DOHH2 (cell line): ENCODE measurements around the gene SLC35F2.
A peak's percentile ranks its signal among the peaks of the same experiment; 100 is the strongest.

Experiments
- H3F3A ChIP-seq: fragments of 200-600 bp; sonication (generic), shearing (Covaris generic); 2 replicates; pipeline ENCODE4 v1.6.0; 2016; ENCODE audit warnings: antibody characterized with exemption, mild to moderate bottlenecking; ENCODE audit not compliant: control insufficient read depth, insufficient read depth
- H3K27ac ChIP-seq: fragments of 200-600 bp; sonication (generic); 2 replicates; pipeline ENCODE4 v1.5.1; 2014; ENCODE audit warnings: low read depth, mild to moderate bottlenecking, low read length, moderate library complexity
- H3K27me3 ChIP-seq: fragments of 200-600 bp; sonication (generic); 2 replicates; pipeline ENCODE4 v1.6.1; 2014; ENCODE audit warnings: mild to moderate bottlenecking, low read length, mixed read lengths; ENCODE audit not compliant: control insufficient read depth
- H3K36me3 ChIP-seq: fragments of 200-600 bp; sonication (generic); 2 replicates; pipeline ENCODE4 v1.6.1; 2014; ENCODE audit warnings: mild to moderate bottlenecking, low read length, moderate library complexity, mixed read lengths; ENCODE audit not compliant: control insufficient read depth
- H3K4me1 ChIP-seq: fragments of 200-600 bp; sonication (generic); 2 replicates; pipeline ENCODE4 v1.6.1; 2014; ENCODE audit warnings: mild to moderate bottlenecking, low read length, mixed read lengths; ENCODE audit not compliant: control insufficient read depth
- H3K4me2 ChIP-seq: fragments of 200-600 bp; sonication (generic); 2 replicates; pipeline ENCODE4 v1.6.0; 2014; ENCODE audit warnings: mild to moderate bottlenecking, low read length, moderate library complexity
- H3K4me3 ChIP-seq: fragments of 200-600 bp; sonication (generic); 2 replicates; pipeline ENCODE4 v1.5.1; 2014; ENCODE audit warnings: mild to moderate bottlenecking, low read length, mixed read lengths
- H3K79me2 ChIP-seq: fragments of 200-600 bp; sonication (generic); 2 replicates; pipeline ENCODE4 v1.6.1; 2014; ENCODE audit warnings: mild to moderate bottlenecking, low read length, mixed read lengths; ENCODE audit not compliant: control insufficient read depth
- H3K9me2 ChIP-seq: fragments of 200-600 bp; sonication (generic); replicated peaks from 2 replicates; pipeline ENCODE4 v1.6.1; 2014; ENCODE audit warnings: mild to moderate bottlenecking, low read length, mixed read lengths; ENCODE audit not compliant: control insufficient read depth
- H3K9me3 ChIP-seq: fragments of 200-600 bp; sonication (generic); 2 replicates; pipeline ENCODE4 v1.6.1; 2014; ENCODE audit warnings: antibody characterized with exemption, low read length, mixed read lengths; ENCODE audit not compliant: control insufficient read depth, insufficient read depth
- H4K20me1 ChIP-seq: fragments of 200-600 bp; sonication (generic); 2 replicates; pipeline ENCODE4 v1.6.0; 2014; ENCODE audit warnings: low read depth, mild to moderate bottlenecking, antibody characterized with exemption, low read length, moderate library complexity; ENCODE audit not compliant: control insufficient read depth, insufficient read depth
- EZH2phosphoT487 ChIP-seq: fragments of 200-600 bp; sonication (generic); IDR thresholded peaks from 2 replicates; pipeline ENCODE4 v1.6.1; 2017; ENCODE audit warnings: borderline replicate concordance, mild to moderate bottlenecking, antibody characterized with exemption, low read length, moderate library complexity, mixed read lengths
- TF ChIP-seq, protein P1 (sequence below): fragments of 200-600 bp; sonication (generic); IDR thresholded peaks from one replicate; pipeline ENCODE4 v1.5.1; 2014; ENCODE audit warnings: antibody characterized with exemption, mild to moderate bottlenecking, low read depth, low read length; ENCODE audit not compliant: poor library complexity, severe bottlenecking

SLC35F2 gene

DNA sequence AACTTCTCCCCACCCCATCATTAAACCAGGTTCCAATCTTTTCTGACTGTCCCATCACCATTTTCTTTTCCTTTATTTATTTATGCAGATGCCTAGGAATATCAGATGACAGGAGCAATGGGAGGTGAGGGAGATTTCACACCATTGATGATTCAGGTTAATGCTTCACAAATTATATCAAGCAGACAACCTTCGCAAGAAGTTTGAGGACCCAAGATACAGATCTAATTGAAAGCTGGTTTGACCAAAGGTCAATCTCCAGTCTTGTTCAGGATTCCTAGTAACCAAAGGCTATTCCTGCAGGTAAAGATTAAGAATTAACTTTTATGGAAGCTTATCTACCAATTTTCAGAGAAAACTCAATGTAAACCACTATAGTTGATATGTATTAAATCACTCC is 54.4 kb downstream of the SLC35F2 start:
- H3K79me2 ChIP-seq = no peaks in the 10 kb centered on the region
- H3K4me1 ChIP-seq = no peaks in the 10 kb centered on the region
- no peak overlapping the region for H3K4me3 ChIP-seq
- no peak overlapping the region for H3K4me2 ChIP-seq
- no peaks in the 10 kb centered on the region for H3K27me3 ChIP-seq
- H3K9me3 ChIP-seq = no peaks in the 10 kb centered on the region
- peaks cover 57% of the 10 kb centered on the region for H3K36me3 ChIP-seq
- no peaks in the 10 kb centered on the region for H3F3A ChIP-seq
- TF ChIP-seq, protein P1, sequence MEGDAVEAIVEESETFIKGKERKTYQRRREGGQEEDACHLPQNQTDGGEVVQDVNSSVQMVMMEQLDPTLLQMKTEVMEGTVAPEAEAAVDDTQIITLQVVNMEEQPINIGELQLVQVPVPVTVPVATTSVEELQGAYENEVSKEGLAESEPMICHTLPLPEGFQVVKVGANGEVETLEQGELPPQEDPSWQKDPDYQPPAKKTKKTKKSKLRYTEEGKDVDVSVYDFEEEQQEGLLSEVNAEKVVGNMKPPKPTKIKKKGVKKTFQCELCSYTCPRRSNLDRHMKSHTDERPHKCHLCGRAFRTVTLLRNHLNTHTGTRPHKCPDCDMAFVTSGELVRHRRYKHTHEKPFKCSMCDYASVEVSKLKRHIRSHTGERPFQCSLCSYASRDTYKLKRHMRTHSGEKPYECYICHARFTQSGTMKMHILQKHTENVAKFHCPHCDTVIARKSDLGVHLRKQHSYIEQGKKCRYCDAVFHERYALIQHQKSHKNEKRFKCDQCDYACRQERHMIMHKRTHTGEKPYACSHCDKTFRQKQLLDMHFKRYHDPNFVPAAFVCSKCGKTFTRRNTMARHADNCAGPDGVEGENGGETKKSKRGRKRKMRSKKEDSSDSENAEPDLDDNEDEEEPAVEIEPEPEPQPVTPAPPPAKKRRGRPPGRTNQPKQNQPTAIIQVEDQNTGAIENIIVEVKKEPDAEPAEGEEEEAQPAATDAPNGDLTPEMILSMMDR = no peak
- no peak for TF ChIP-seq EZH2phosphoT487
- no peaks in the 10 kb centered on the region for H3K9me2 ChIP-seq
- no peaks in the 10 kb centered on the region for H4K20me1 ChIP-seq
- no peak overlapping the region for H3K27ac ChIP-seq

DNA sequence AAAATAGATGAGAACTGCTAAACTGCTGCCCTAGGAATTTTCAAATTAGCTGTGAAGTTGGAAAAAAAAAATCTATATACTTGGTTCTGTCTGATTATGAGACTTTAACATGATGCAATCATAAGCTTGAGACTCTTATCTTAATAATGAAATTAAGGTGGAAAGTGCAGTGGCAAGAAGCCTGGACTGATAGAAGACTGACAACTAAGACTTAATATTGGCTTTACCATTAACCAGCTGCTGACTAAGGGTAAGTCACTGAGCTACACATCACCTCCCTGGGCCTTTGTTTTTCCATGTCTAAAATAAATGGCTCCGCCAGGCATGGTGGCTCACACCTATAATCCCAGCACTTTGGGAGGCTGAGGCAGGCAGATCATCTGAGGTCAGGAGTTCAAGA is 56.9 kb downstream of the SLC35F2 start:
- no peaks in the 10 kb centered on the region for H3K9me2 ChIP-seq
- H4K20me1 ChIP-seq = no peaks in the 10 kb centered on the region
- H3K36me3 ChIP-seq = peaks cover 55% of the 10 kb centered on the region
- TF ChIP-seq, protein P1 = no peak
- TF ChIP-seq EZH2phosphoT487 = no peak
- no peak overlapping the region for H3K4me3 ChIP-seq
- H3K4me2 ChIP-seq = no peak overlapping the region
- no peaks in the 10 kb centered on the region for H3K79me2 ChIP-seq
- no peak overlapping the region for H3K27ac ChIP-seq
- no peaks in the 10 kb centered on the region for H3F3A ChIP-seq
- H3K4me1 ChIP-seq = no peaks in the 10 kb centered on the region
- no peaks in the 10 kb centered on the region for H3K27me3 ChIP-seq
- no peaks in the 10 kb centered on the region for H3K9me3 ChIP-seq

DNA sequence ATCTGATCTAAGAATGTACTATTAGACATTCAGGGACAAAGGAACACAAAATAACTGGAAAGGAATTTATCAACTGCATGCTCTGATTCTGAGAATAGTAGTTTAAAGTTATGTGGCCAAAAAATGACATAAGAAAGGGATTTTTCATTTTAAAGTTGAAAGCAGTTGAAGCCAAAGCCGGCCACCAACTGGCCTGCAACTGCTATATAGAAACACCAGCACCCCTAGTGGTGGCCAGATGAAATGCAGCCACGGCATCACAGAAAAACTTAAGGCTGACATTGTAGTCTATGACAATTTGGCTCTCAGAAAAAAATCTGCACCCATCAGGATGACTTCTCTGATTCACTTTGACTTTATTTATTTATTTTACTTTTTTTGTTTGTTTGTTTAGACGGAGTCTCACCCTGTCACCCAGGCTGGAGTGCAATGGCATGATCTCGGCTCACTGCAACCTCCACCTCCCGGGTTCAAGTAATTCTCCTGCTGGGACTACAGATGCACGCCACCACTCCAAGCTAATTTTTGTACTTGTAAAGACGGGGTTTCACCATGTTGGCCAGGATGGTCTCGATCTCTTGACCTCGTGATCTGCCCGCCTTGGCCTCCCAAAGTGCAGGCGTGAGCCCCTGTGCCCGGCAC is 59.2 kb downstream of the SLC35F2 start:
- peaks cover 56% of the 10 kb centered on the region for H3K36me3 ChIP-seq
- TF ChIP-seq, protein P1 = peak; percentile 86
- no peak for TF ChIP-seq EZH2phosphoT487
- H3K4me2 ChIP-seq = no peak overlapping the region
- H3F3A ChIP-seq = no peaks in the 10 kb centered on the region
- no peaks in the 10 kb centered on the region for H4K20me1 ChIP-seq
- no peaks in the 10 kb centered on the region for H3K27me3 ChIP-seq
- H3K27ac ChIP-seq = no peak overlapping the region
- H3K4me1 ChIP-seq = no peaks in the 10 kb centered on the region
- H3K4me3 ChIP-seq = no peak overlapping the region
- no peaks in the 10 kb centered on the region for H3K9me2 ChIP-seq
- H3K9me3 ChIP-seq = no peaks in the 10 kb centered on the region
- no peaks in the 10 kb centered on the region for H3K79me2 ChIP-seq
